A549 treated with CpdA at 1 μM for 4 hours (cell line): ENCODE results near the gene KCNA4. TPM values are rescaled to one million over a fixed set of nuclear protein-coding genes. Genes with fewer than 3 reads are reported as not detected.

ENCODE experiments used
- total RNA-seq: library from RNA; stranded (reverse); fragments of 200-300 nt; extraction: Qiagen RNA extraction; gene quantifications from 5 replicates; pipeline ENCODE4 v1.2.3, GENCODE V29; 2022; ENCODE audit warnings: low read depth

KCNA4 gene
- not detected in 5 replicates for total RNA-seq

GRCh38 chr11:30016588-30017363, at the start of gene KCNA4:
KCNA4 (minus strand) TSS chr11:30017030; CDS start chr11:30012678, 4,352 bp downstream.

Other genes with a start within 250 kb of the KCNA4 start
- gene FSHB, start 214.0 kb upstream of the KCNA4 start, total RNA-seq: not detected in 5 replicates